Heart left ventricle (tissue), 16 donors: ENCODE data around the gene DOHH. TPM values are rescaled to one million over a fixed set of nuclear protein-coding genes. Genes with fewer than 3 reads are reported as not detected.

Experiments
- ATAC-seq, 4 donors: fragments of 200-7000 bp; cut with Tn5 transposase; one replicate each; pipeline ENCODE4 v1.9.1; 2020 to 2022; ENCODE audit warnings: moderate library complexity in 4 of 4, mild to moderate bottlenecking in 3 of 4, moderate number of reproducible peaks in 1 of 4
- DNase-seq, 5 donors: peaks; one replicate each; pipeline ENCODE4 v3.0.0-alpha.2; 2020
- H3K27ac ChIP-seq, 12 donors: fragments of 200-600 bp; sonication (generic) in 4 of 12; one replicate each; pipeline versions ENCODE4 v1.5.0 to v1.8.0; 2016 to 2022; ENCODE audit warnings: mild to moderate bottlenecking in 2 of 12
- H3K27me3 ChIP-seq, 9 donors: fragments of 200-600 bp; sonication (generic) in 2 of 9; one replicate each; pipeline versions ENCODE4 v1.5.1 to v1.8.0; 2016 to 2022; ENCODE audit warnings: mild to moderate bottlenecking in 3 of 9
- H3K36me3 ChIP-seq, 9 donors: fragments of 200-600 bp; sonication (generic) in 2 of 9; one replicate each; pipeline versions ENCODE4 v1.5.0 to v1.8.0; 2018 to 2022; ENCODE audit warnings: mild to moderate bottlenecking in 2 of 9
- H3K4me1 ChIP-seq, 12 donors: fragments of 200-600 bp; sonication (generic) in 4 of 12; one replicate each; pipeline versions ENCODE4 v1.5.0 to v1.8.0; 2016 to 2022; ENCODE audit warnings: mild to moderate bottlenecking in 3 of 12
- H3K4me3 ChIP-seq, 12 donors: fragments of 200-600 bp; sonication (generic) in 4 of 12; one replicate each; pipeline versions ENCODE4 v1.5.0 to v1.8.0; 2017 to 2022; ENCODE audit warnings: mild to moderate bottlenecking in 9 of 12, moderate library complexity in 4 of 12
- H3K9me3 ChIP-seq, 12 donors: fragments of 200-600 bp; sonication (generic) in 4 of 12; one replicate each; pipeline versions ENCODE4 v1.5.0 to v1.8.0; 2016 to 2022; ENCODE audit warnings: mild to moderate bottlenecking in 1 of 12
- CTCF ChIP-seq, 12 donors: fragments of 200-600 bp; sonication (generic) in 4 of 12; IDR thresholded peaks; one replicate each; pipeline versions ENCODE4 v1.5.0 to v1.8.0; 2018 to 2022; ENCODE audit warnings: antibody characterized with exemption in 12 of 12, mild to moderate bottlenecking in 5 of 12
- POLR2A ChIP-seq, 2 donors: fragments of 450-650 bp; IDR thresholded peaks; one replicate each; pipeline ENCODE4 v1.6.1; 2017; ENCODE audit warnings: antibody characterized with exemption in 2 of 2, mild to moderate bottlenecking in 2 of 2, moderate library complexity in 2 of 2
- WGBS, 4 donors: extraction: QIAGEN DNeasy Blood & Tissue Kit in 2 of 4; methylation state at CpG; one replicate each; pipeline versions ENCODE4 v1.1.5 to v1.1.7; 2013 to 2018; 5-methylcytosine and 5-hydroxymethylcytosine counted together
- intact Hi-C, 10 donors: fragments of 100-400 bp; cut with DNase I; formaldehyde crosslinking; loops; one replicate each; pipeline versions ENCODE4 v1.11.1 to v1.14.2; 2022
- polyA plus RNA-seq, 2 donors: library from polyadenylated mRNA; stranded (reverse); fragments of 200-250 nt; gene quantifications; one replicate each; pipeline ENCODE4 v1.2.3, GENCODE V29; 2013
- total RNA-seq, 9 donors: library from RNA; depleted of rRNA in 2 of 9; stranded (reverse); fragments of >200 nt in 2 of 9; fragmentation: NEBNext Ultra II Directional in 3 of 9; extraction: Animal tissue kit (Norgen Biotek cat#: 25700) in 3 of 9; gene quantifications; one replicate each; pipeline versions ENCODE4 v1.1.0 to v1.2.4, GENCODE V29; 2016 to 2023
- donor health status: ischemic (EF 13 %, LVEDD 7.1; RV severe dilation, severe dysfunction).
- donor health status: healthy with polysubstance abuse.
- donor health status: DM: no; HTN: yes; CAD: no.
- donor health status: DM: no; HTN: no; CAD: no.
- donor health status: ischemic (EF 25% LVEDD 6.9; RV normal size, moderate dysfunction).
- donor health status: ischemic (EF 25% LVEDD 5.7; RV mildly dilated, moderate dysfunction).
- donor health status: healthy.
- donor health status: DM: yes; HTN: yes; CAD: no.
- donor health status: ischemic (EF 35%, LVEDD 5.7; RV mildly dilated, moderate dysfunction).
- donor health status: nonischemic (EF 11% LVEDD 7.7; RV severe dilation, severe dysfunction).
- donor health status: DM: yes; HTN: yes; CAD: no.
- donor health status: PGD.
- donor health status: ischemic (EF 29% LVEDD 5.4; RV normal size, mild dysfunction).
- donor health status: nonischemic (EF 23%, LVEDD 6.1; RV moderate dilation, normal function).

Gene DOHH
- total and polyA plus RNA-seq, 11 donors: 7.4 to 34.3 (median 12.2) TPM

DNA sequence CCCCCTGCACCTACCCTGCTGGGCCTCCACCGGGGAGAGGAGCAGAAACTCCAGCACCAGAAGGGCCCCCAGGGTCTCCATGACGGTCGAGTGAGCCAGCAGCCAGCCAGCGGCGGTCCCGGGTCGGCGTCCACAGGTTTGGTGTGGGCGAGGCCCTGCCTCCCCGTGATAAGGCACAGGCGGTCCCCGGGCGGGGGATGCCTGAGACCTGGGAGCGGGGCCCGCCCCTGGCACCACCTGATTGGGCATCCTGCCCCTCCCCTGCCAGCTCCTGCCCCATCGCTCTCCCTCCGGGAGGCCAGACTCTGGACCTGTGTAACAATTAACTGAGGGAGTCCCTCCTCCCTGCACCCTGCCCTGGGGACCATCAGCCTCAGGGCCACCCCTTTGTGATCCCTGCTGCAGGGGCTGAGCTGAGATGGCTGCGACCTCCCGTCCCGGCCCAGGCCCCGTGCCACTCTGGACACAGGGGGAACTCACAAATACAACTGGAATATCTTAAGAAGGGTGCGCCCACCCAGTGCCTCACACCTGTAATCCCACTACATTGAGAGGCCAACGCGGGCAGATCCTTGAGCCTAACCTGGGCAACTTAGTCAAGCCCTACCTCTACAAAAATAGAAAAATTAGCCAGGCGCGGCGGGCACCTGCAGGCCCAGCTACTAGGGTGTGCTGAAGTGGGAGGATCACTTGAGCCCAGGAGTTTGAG is 19.9 kb downstream of the DOHH start, which contains the start of gene SMIM24:
Gene SMIM24, minus strand, starts transcription at position 143 of the 709 bp plus-strand sequence. Its CDS starts 62 bp downstream, at position 81.
- intact Hi-C loops: loop anchor here in 1 of 10 donors (5.0 kb wide), 1 partner anchor 173 kb away; no protein-coding TSS in a partner anchor

GRCh38 chr19:3479834-3480215 is 20.6 kb downstream of the DOHH start:
- Histone ChIP-seq H3K4me1 (no peaks in the 10 kb centered on the region), H3K9me3 (no peaks in the 10 kb centered on the region), H3K27me3 (peaks cover 14 to 49% (median 37%) of the 10 kb centered on the region in 9 donors), H3K27ac (no peak overlapping the region), H3K36me3 (no peaks in the 10 kb centered on the region), H3K4me3 (no peak overlapping the region)
- DNase-seq (no peak), ATAC-seq (no peak)
- TF ChIP-seq CTCF (IDR thresholded peaks at IDR 0.05): no peak
- no peak for TF ChIP-seq POLR2A (IDR thresholded peaks at IDR 0.05)
- intact Hi-C loops: loop anchor here in 2 of 10 donors (5.0 to 10.0 kb wide), 3 partner anchors 158 to 255 kb away; partner anchors contain the start of gene CELF5 (in 1 of the 2)
- WGBS, 4 donors: 18 to 61% (median 46%) methylated on average over 7 to 9 of the region's 9 CpGs

More for the DNA sequence above, 19.9 kb downstream of the DOHH start, which contains the start of gene SMIM24:
- no peak within 1 kb of the TSS for H3K4me3 ChIP-seq
- TF ChIP-seq CTCF (IDR thresholded peaks at IDR 0.05) (no peak), POLR2A (IDR thresholded peaks at IDR 0.05) (no peak)
- no peaks in the 10 kb centered on the region for H3K36me3 ChIP-seq
- ATAC-seq (no peak), DNase-seq (no peak)
- peaks cover 14 to 53% (median 37%) of the 10 kb centered on the region in 9 donors for H3K27me3 ChIP-seq
- WGBS, 4 donors: 25 to 44% (median 39%) methylated on average over 19 to 27 of the region's 27 CpGs
- no peaks in the 10 kb centered on the region for H3K9me3 ChIP-seq
- no peak within 1 kb of the TSS for H3K27ac ChIP-seq
- no peaks in the 10 kb centered on the region for H3K4me1 ChIP-seq

- Histone ChIP-seq H3K4me3 (no peak overlapping the region), H3K36me3 (no peaks in the 10 kb centered on the region), H3K4me1 (no peaks in the 10 kb centered on the region), H3K9me3 (no peaks in the 10 kb centered on the region), H3K27ac (no peak overlapping the region), H3K27me3 (peaks cover 14 to 49% (median 34%) of the 10 kb centered on the region in 9 donors)
- intact Hi-C loops: loop anchor here in 2 of 10 donors (5.0 to 10.0 kb wide), 2 partner anchors 157 to 255 kb away; partner anchors contain the start of gene CELF5 (in 1 of the 2)
- ATAC-seq (no peak), DNase-seq (no peak)
- 17 to 54% (median 44%) methylated on average over 7 of the region's 7 CpGs for WGBS, 4 donors
- TF ChIP-seq POLR2A (IDR thresholded peaks at IDR 0.05) (no peak), CTCF (IDR thresholded peaks at IDR 0.05) (no peak)
Measured at GRCh38 chr19:3479177-3479833, 21.2 kb downstream of the DOHH start.
